Right cardiac atrium (tissue), 5 donors: Measurements from ENCODE around the gene GRIK4. TPM values are rescaled to one million over a fixed set of nuclear protein-coding genes. Genes with fewer than 3 reads are reported as not detected.
A peak's percentile ranks its signal among the peaks of the same experiment; 100 is the strongest.
"Not testable (repeated sequence)": the region's sequence is repeated elsewhere in the genome, so short reads cannot be mapped to it uniquely, and the experiment has no call there.

Experiments
- ATAC-seq, 2 donors: fragments of 200-7000 bp; cut with Tn5 transposase; one replicate each; pipeline versions ENCODE4 v1.8.0 to v1.9.1; 2020; ENCODE audit warnings: moderate library complexity in 2 of 2, mild to moderate bottlenecking in 1 of 2
- DNase-seq, 3 donors: peaks; one replicate each; pipeline ENCODE4 v3.0.0-alpha.2; 2020
- H3K27ac ChIP-seq: one replicate; pipeline ENCODE4 v1.5.1; 2013; ENCODE audit warnings: mild to moderate bottlenecking, low read length, control low read depth, moderate library complexity
- H3K27me3 ChIP-seq: one replicate; pipeline ENCODE4 v1.6.1; 2013; ENCODE audit not compliant: control insufficient read depth, insufficient read depth
- H3K4me1 ChIP-seq: one replicate; pipeline ENCODE4 v1.6.1; 2013; ENCODE audit warnings: low read length; ENCODE audit not compliant: control insufficient read depth, insufficient read depth
- H3K4me3 ChIP-seq: one replicate; pipeline ENCODE4 v1.5.1; 2013; ENCODE audit warnings: low read length, control low read depth
- H3K9me3 ChIP-seq: one replicate; pipeline ENCODE4 v1.6.1; 2013; ENCODE audit warnings: low read length; ENCODE audit not compliant: control insufficient read depth
- WGBS: extraction: QIAGEN DNeasy Blood & Tissue Kit; methylation state at CpG from one replicate; pipeline ENCODE4 v1.1.7; 2013; 5-methylcytosine and 5-hydroxymethylcytosine counted together
- intact Hi-C, 4 donors: fragments of 100-400 bp; cut with DNase I; formaldehyde crosslinking; loops; one replicate each; pipeline versions ENCODE4 v1.11.0 to v1.14.0; 2022 to 2023
- polyA plus RNA-seq: library from polyadenylated mRNA; stranded (reverse); fragments of 200-250 nt; gene quantifications from one replicate; pipeline ENCODE4 v1.2.3, GENCODE V29; 2013
- total RNA-seq, 4 donors: library from RNA; stranded (reverse); fragmentation: NEBNext Ultra II Directional; extraction: Animal tissue kit (Norgen Biotek cat#: 25700); gene quantifications; one replicate each; pipeline ENCODE4 v1.2.1, GENCODE V29; 2021
- donor health status: healthy with polysubstance abuse.
- donor health status: DM: no; HTN: yes; CAD: no.
- donor health status: DM: no; HTN: no; CAD: no.
- donor health status: DM: no; HTN: yes; CAD: no; lungs with severe emphysema.
- donor health status: DM: yes; HTN: yes; CAD: no.

Gene GRIK4
- total and polyA plus RNA-seq, 5 donors = 0.32 to 3.4 (median 0.80) TPM; not detected in 1

- Histone ChIP-seq H3K9me3 (no peaks in the 10 kb centered on the region), H3K4me1 (no peaks in the 10 kb centered on the region), H3K27ac (no peak overlapping the region), H3K27me3 (no peaks in the 10 kb centered on the region), H3K4me3 (no peak overlapping the region)
- DNase-seq (no peak), ATAC-seq (no peak)
- WGBS = 87% methylated on average over 5 of the region's 5 CpGs
- intact Hi-C loops = no loop called here
These were observed 485.4 kb downstream of the GRIK4 start for GRCh38 chr11:120996973-120997372.

GRCh38 chr11:120998581-120998980 is 487.0 kb downstream of the GRIK4 start:
- H3K27me3 ChIP-seq = no peaks in the 10 kb centered on the region
- ATAC-seq (no peak), DNase-seq (no peak)
- H3K9me3 ChIP-seq = no peaks in the 10 kb centered on the region
- intact Hi-C loops = no loop called here
- H3K27ac ChIP-seq = no peak overlapping the region
- no peak overlapping the region for H3K4me3 ChIP-seq
- WGBS = 98% methylated on average over 1 of the region's 1 CpG
- H3K4me1 ChIP-seq = no peaks in the 10 kb centered on the region

GRCh38 chr11:121004206-121004840 is 492.8 kb downstream of the GRIK4 start:
- Histone ChIP-seq H3K27ac (no peak overlapping the region), H3K27me3 (peaks cover 3% of the 10 kb centered on the region), H3K9me3 (no peaks in the 10 kb centered on the region), H3K4me1 (no peaks in the 10 kb centered on the region), H3K4me3 (no peak overlapping the region)
- WGBS = 50% methylated on average over 4 of the region's 4 CpGs
- DNase-seq (no peak), ATAC-seq (no peak)
- intact Hi-C loops = no loop called here

GRCh38 chr11:121006922-121007321 is 495.4 kb downstream of the GRIK4 start:
- Histone ChIP-seq H3K4me3 (no peak overlapping the region), H3K27ac (no peak overlapping the region), H3K4me1 (no peaks in the 10 kb centered on the region), H3K9me3 (no peaks in the 10 kb centered on the region), H3K27me3 (peaks cover 3% of the 10 kb centered on the region)
- ATAC-seq (no peak), DNase-seq (no peak)
- whole genome bisulfite sequencing = 72% methylated on average over 1 of the region's 1 CpG
- intact Hi-C loops = no loop called here

GRCh38 chr11:121008551-121008950 is 497.0 kb downstream of the GRIK4 start:
- Histone ChIP-seq H3K9me3 (no peaks in the 10 kb centered on the region), H3K4me3 (no peak overlapping the region), H3K4me1 (no peaks in the 10 kb centered on the region), H3K27ac (no peak overlapping the region), H3K27me3 (peaks cover 3% of the 10 kb centered on the region)
- intact Hi-C loops = no loop called here
- ATAC-seq (no peak), DNase-seq (no peak)

- Histone ChIP-seq H3K27ac (no peak overlapping the region), H3K27me3 (no peaks in the 10 kb centered on the region), H3K9me3 (no peaks in the 10 kb centered on the region), H3K4me3 (no peak overlapping the region), H3K4me1 (no peaks in the 10 kb centered on the region)
- DNase-seq (no peak), ATAC-seq (no peak)
- WGBS = 84% methylated on average over 1 of the region's 1 CpG
- intact Hi-C loops = no loop called here
These were observed 500.5 kb downstream of the GRIK4 start for GRCh38 chr11:121012091-121012490.

GRCh38 chr11:121018746-121019145 is 507.2 kb downstream of the GRIK4 start:
- intact Hi-C loops = no loop called here
- DNase-seq = no peak
- Histone ChIP-seq H3K27me3 (no peaks in the 10 kb centered on the region), H3K4me1 (peaks cover 1% of the 10 kb centered on the region), H3K27ac (no peak overlapping the region), H3K9me3 (no peaks in the 10 kb centered on the region), H3K4me3 (no peak overlapping the region)
- WGBS = 31% methylated on average over 1 of the region's 1 CpG
- ATAC-seq = no peak

GRCh38 chr11:121021718-121022117 is 510.2 kb downstream of the GRIK4 start:
- H3K27me3 ChIP-seq, ATAC-seq, H3K4me1 ChIP-seq, H3K4me3 ChIP-seq, H3K27ac ChIP-seq, intact Hi-C loops, H3K9me3 ChIP-seq: not testable (repeated sequence)
- 94% methylated on average over 36 of the region's 36 CpGs for WGBS
- DNase-seq = peak in 1 of 3 donors; percentile 58

GRCh38 chr11:121023848-121024751 is 512.6 kb downstream of the GRIK4 start, which contains the start of gene TBCEL:
TSS of gene TBCEL (plus strand) at chr11:121024102. CDS start at chr11:121045691, 21,589 bp downstream.
- DNase-seq = peak; percentile 92 to 97 (median 97)
- no peaks in the 10 kb centered on the region for H3K27me3 ChIP-seq
- H3K27ac ChIP-seq = peak within 1 kb of the TSS; percentile 71
- peak; percentile 95 to 97 for ATAC-seq
- WGBS = under 1% methylated on average over 54 of the region's 54 CpGs
- intact Hi-C loops = no loop called here
- peaks cover 4% of the 10 kb centered on the region for H3K4me1 ChIP-seq
- H3K9me3 ChIP-seq = no peaks in the 10 kb centered on the region
- peak within 1 kb of the TSS; percentile 69 for H3K4me3 ChIP-seq

GRCh38 chr11:121024989-121025388 is 513.4 kb downstream of the GRIK4 start:
- ATAC-seq = peak; percentile 80 to 86
- 46% methylated on average over 3 of the region's 3 CpGs for WGBS

GRCh38 chr11:121029153-121029552 is 517.6 kb downstream of the GRIK4 start:
- H3K9me3 ChIP-seq = no peaks in the 10 kb centered on the region
- intact Hi-C loops = no loop called here
- WGBS = 30% methylated on average over 2 of the region's 2 CpGs
- H3K27me3 ChIP-seq = no peaks in the 10 kb centered on the region
- no peak overlapping the region for H3K4me3 ChIP-seq
- DNase-seq (no peak), ATAC-seq (no peak)
- no peak overlapping the region for H3K27ac ChIP-seq
- H3K4me1 ChIP-seq = peaks cover 3% of the 10 kb centered on the region

More at GRCh38 chr11:121024989-121025388, 513.4 kb downstream of the GRIK4 start:
- peak in 1 of 3 donors; percentile 49 for DNase-seq
- peak overlapping the region; percentile 69 for H3K4me3 ChIP-seq
- peaks cover 4% of the 10 kb centered on the region for H3K4me1 ChIP-seq
- peak overlapping the region; percentile 71 for H3K27ac ChIP-seq
- intact Hi-C loops = no loop called here
- no peaks in the 10 kb centered on the region for H3K27me3 ChIP-seq
- no peaks in the 10 kb centered on the region for H3K9me3 ChIP-seq
